ENCODE results near the gene RIC1.

The RIC1 gene

GRCh38 chr9:5787220-5787619 lies 158.3 kb downstream of the RIC1 start:
- no peak overlapping the region for H3K27ac ChIP-seq
- TF ChIP-seq CTCF (IDR thresholded peaks at IDR 0.05) = no peak

GRCh38 chr9:5787759-5788302 lies 158.9 kb downstream of the RIC1 start:
- no peak for DNase-seq (ENCODE audit: low spot score)
- no peak for TF ChIP-seq CTCF (IDR thresholded peaks at IDR 0.05)
- Histone ChIP-seq H3K27ac (no peak overlapping the region), H3K4me3 (no peak overlapping the region)

More at GRCh38 chr9:5787220-5787619, 158.3 kb downstream of the RIC1 start:
- no peak overlapping the region for H3K4me3 ChIP-seq
- no peak for DNase-seq (ENCODE audit: low spot score)

GRCh38 chr9:5789489-5789888 lies 160.6 kb downstream of the RIC1 start:
- DNase-seq (ENCODE audit: low spot score) = no peak
- TF ChIP-seq CTCF (IDR thresholded peaks at IDR 0.05) = no peak
- H3K4me3 ChIP-seq = no peak overlapping the region
- no peak overlapping the region for H3K27ac ChIP-seq

- TF ChIP-seq CTCF (IDR thresholded peaks at IDR 0.05) = no peak
- H3K4me3 ChIP-seq = no peak overlapping the region
- no peak overlapping the region for H3K27ac ChIP-seq
- DNase-seq (ENCODE audit: low spot score) = no peak
These were observed 162.0 kb downstream of the RIC1 start for GRCh38 chr9:5790923-5791322.

GRCh38 chr9:5791870-5792269 lies 163.0 kb downstream of the RIC1 start:
- TF ChIP-seq CTCF (IDR thresholded peaks at IDR 0.05) = no peak
- Histone ChIP-seq H3K4me3 (no peak overlapping the region), H3K27ac (no peak overlapping the region)
- no peak for DNase-seq (ENCODE audit: low spot score)

GRCh38 chr9:5793812-5794211 lies 164.9 kb downstream of the RIC1 start:
- no peak for DNase-seq (ENCODE audit: low spot score)
- Histone ChIP-seq H3K27ac (no peak overlapping the region), H3K4me3 (no peak overlapping the region)
- no peak for TF ChIP-seq CTCF (IDR thresholded peaks at IDR 0.05)

GRCh38 chr9:5796298-5796697 lies 167.4 kb downstream of the RIC1 start:
- Histone ChIP-seq H3K27ac (no peak overlapping the region), H3K4me3 (no peak overlapping the region)
- no peak for TF ChIP-seq CTCF (IDR thresholded peaks at IDR 0.05)
- no peak for DNase-seq (ENCODE audit: low spot score)

Data from coronary artery (tissue), 2 donors.